MG63 (cell line): ENCODE results near the gene NDC1. TPM values are rescaled to one million over a fixed set of nuclear protein-coding genes. Genes with fewer than 3 reads are reported as not detected.
"Not testable (repeated sequence)": the region's sequence is repeated elsewhere in the genome, so short reads cannot be mapped to it uniquely, and the experiment has no call there.

ENCODE experiments used
- DNase-seq: peaks from one replicate; pipeline ENCODE4 v3.0.0-alpha.2; 2020
- H3K27me3 ChIP-seq: fragments of 250-450 bp; sonication (Bioruptor Pico); 2 replicates; pipeline ENCODE4 v1.5.1; 2020; ENCODE audit warnings: mild to moderate bottlenecking, moderate library complexity
- H3K36me3 ChIP-seq: fragments of 250-450 bp; sonication (Bioruptor Pico); 2 replicates; pipeline ENCODE4 v1.5.1; 2020; ENCODE audit warnings: mild to moderate bottlenecking, moderate library complexity
- H3K4me3 ChIP-seq: fragments of 250-450 bp; sonication (Bioruptor Pico); 2 replicates; pipeline ENCODE4 v1.5.1; 2020; ENCODE audit warnings: mild to moderate bottlenecking, moderate library complexity
- H3K9me3 ChIP-seq: fragments of 250-450 bp; sonication (Bioruptor Pico); 2 replicates; pipeline ENCODE4 v1.5.1; 2020; ENCODE audit warnings: mild to moderate bottlenecking, moderate library complexity
- total RNA-seq: library from RNA; depleted of rRNA; stranded (reverse); fragments of >200 nt; shearing (Covaris generic); gene quantifications from 2 replicates; pipeline ENCODE4 v1.2.3, GENCODE V29; 2014; ENCODE audit warnings: low replicate concordance

NDC1 gene
- total RNA-seq, 1 experiment from 2014 or later = 79.8 TPM

GRCh38 chr1:53838654-53838974 is 518 bp upstream of the NDC1 start:
- Histone ChIP-seq H3K9me3 (peaks cover 2% of the 10 kb centered on the region; the same call in 1 of the 2 replicates), H3K27me3 (no peaks in the 10 kb centered on the region), H3K4me3 (peak overlapping the region; percentile 70), H3K36me3 (peaks cover 10% of the 10 kb centered on the region)
- DNase-seq = no peak

- no peak for DNase-seq
- Histone ChIP-seq H3K4me3 (peak overlapping the region; percentile 70), H3K36me3 (peaks cover 15% of the 10 kb centered on the region), H3K27me3 (no peaks in the 10 kb centered on the region), H3K9me3 (peaks cover 2% of the 10 kb centered on the region; the same call in 1 of the 2 replicates)
These were observed 511 bp downstream of the NDC1 start for GRCh38 chr1:53837646-53837923.

DNA sequence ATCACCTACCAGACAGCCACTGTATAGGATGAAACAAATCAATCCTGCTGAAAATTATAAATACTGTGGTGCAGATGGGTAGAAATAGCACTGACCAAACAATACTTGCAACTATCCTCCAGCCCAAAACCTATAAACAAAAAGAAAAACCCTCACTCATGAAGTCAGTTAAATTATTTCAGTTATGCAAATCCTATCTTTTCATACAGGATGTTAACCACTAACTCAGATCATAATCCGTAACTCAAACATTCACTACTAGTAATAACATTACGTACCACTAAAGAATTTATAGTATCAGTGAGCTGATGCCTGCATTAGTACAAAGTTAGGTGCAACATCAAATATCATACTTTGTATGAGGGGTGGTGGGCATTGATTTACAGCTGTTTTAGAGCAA is 2.6 kb downstream of the NDC1 start:
- no peak for DNase-seq
- peaks cover 27% of the 10 kb centered on the region for H3K36me3 ChIP-seq
- H3K9me3 ChIP-seq = no peaks in the 10 kb centered on the region

DNA sequence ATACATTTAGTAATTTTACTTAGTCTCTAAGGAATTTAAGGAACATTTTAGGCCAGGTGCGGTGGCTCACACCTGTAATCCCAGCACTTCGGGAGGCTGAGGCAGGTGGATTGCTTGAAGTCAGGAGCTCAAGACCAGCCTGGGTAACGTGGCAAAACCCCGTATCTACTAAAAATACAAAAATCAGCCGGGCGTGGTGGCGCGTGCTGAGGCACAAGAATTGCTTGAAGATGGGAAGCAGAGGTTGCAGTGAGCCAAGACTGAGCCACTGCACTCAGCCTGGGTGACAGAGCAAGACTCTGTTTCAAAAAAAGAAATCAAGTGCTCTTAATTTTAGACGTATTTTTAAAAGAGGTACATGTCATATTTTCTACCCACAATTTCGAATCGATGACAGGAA is 3.3 kb downstream of the NDC1 start:
- Histone ChIP-seq H3K36me3 (peaks cover 32% of the 10 kb centered on the region), H3K4me3 (no peak overlapping the region), H3K9me3 (no peaks in the 10 kb centered on the region), H3K27me3 (no peaks in the 10 kb centered on the region)
- DNase-seq = no peak

More for the DNA sequence above, 2.6 kb downstream of the NDC1 start:
- no peaks in the 10 kb centered on the region for H3K27me3 ChIP-seq
- peak overlapping the region; percentile 4 for H3K4me3 ChIP-seq

GRCh38 chr1:53833393-53833792 is 4.7 kb downstream of the NDC1 start:
- Histone ChIP-seq H3K36me3 (peaks cover 45% of the 10 kb centered on the region), H3K9me3 (no peaks in the 10 kb centered on the region), H3K4me3 (no peak overlapping the region), H3K27me3 (no peaks in the 10 kb centered on the region)
- no peak for DNase-seq

- no peaks in the 10 kb centered on the region for H3K9me3 ChIP-seq
- no peak for DNase-seq
- H3K36me3 ChIP-seq = peaks cover 79% of the 10 kb centered on the region
- no peaks in the 10 kb centered on the region for H3K27me3 ChIP-seq
- no peak overlapping the region for H3K4me3 ChIP-seq
These were observed 11.7 kb downstream of the NDC1 start for GRCh38 chr1:53826367-53826766.

DNA sequence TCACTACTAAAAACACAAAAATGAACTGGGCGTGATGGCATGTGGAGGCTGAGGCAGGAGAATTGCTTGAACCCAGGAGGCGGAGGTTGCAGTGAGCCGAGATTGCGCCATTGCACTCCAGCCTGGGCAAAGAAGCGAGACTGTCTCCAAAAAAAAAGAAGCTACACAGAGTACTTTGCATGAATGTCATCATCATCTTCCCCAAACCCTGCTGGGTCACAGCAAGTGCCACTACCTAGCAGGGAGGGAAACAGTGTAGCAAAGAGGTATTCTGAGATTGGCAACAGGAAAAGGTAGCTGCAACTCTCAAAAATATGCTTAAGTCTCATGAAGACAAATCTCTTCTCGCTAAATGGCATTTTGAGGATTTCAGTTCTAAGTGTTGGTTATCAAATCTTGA is 12.8 kb downstream of the NDC1 start:
- H3K4me3 ChIP-seq = no peak overlapping the region
- H3K9me3 ChIP-seq = no peaks in the 10 kb centered on the region
- DNase-seq = no peak
- peaks cover 82% of the 10 kb centered on the region for H3K36me3 ChIP-seq
- no peaks in the 10 kb centered on the region for H3K27me3 ChIP-seq

GRCh38 chr1:53822931-53823330 is 15.2 kb downstream of the NDC1 start:
- Histone ChIP-seq H3K4me3 (no peak overlapping the region), H3K9me3 (no peaks in the 10 kb centered on the region), H3K27me3 (no peaks in the 10 kb centered on the region), H3K36me3 (peaks cover 80% of the 10 kb centered on the region)
- no peak for DNase-seq

DNA sequence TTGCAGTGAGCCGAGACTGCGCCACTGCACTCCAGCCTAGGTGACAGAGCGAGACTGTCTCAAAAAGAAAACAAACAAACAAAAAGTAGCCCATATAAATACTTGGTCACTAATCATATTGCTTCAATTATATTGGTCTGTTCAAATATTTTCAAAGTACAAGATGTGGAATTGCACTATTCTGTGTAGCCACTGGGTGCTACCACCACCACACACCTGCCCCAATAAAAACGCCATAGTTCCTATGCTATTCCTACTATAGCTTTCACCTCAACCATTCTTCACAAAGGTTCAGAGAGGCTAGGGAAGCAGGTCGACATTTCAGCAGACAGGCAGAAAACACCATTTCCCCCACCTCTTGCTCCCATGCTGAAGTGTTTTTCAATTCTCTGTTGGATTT is 16.7 kb downstream of the NDC1 start:
- H3K4me3 ChIP-seq = no peak overlapping the region
- no peak for DNase-seq
- no peaks in the 10 kb centered on the region for H3K9me3 ChIP-seq
- no peaks in the 10 kb centered on the region for H3K27me3 ChIP-seq
- peaks cover 87% of the 10 kb centered on the region for H3K36me3 ChIP-seq

GRCh38 chr1:53819387-53819786 is 18.7 kb downstream of the NDC1 start:
- Histone ChIP-seq H3K4me3 (no peak overlapping the region), H3K36me3 (peaks cover 89% of the 10 kb centered on the region), H3K9me3 (peaks cover 3% of the 10 kb centered on the region; the same call in 1 of the 2 replicates), H3K27me3 (no peaks in the 10 kb centered on the region)
- DNase-seq = no peak

GRCh38 chr1:53816584-53816983 is 21.5 kb downstream of the NDC1 start:
- peaks cover 91% of the 10 kb centered on the region for H3K36me3 ChIP-seq
- H3K27me3 ChIP-seq, H3K4me3 ChIP-seq, H3K9me3 ChIP-seq, DNase-seq: not testable (repeated sequence)

- H3K4me3 ChIP-seq, DNase-seq, H3K9me3 ChIP-seq, H3K27me3 ChIP-seq: not testable (repeated sequence)
- peaks cover 92% of the 10 kb centered on the region for H3K36me3 ChIP-seq
These were observed 22.6 kb downstream of the NDC1 start for GRCh38 chr1:53815484-53815883.

DNA sequence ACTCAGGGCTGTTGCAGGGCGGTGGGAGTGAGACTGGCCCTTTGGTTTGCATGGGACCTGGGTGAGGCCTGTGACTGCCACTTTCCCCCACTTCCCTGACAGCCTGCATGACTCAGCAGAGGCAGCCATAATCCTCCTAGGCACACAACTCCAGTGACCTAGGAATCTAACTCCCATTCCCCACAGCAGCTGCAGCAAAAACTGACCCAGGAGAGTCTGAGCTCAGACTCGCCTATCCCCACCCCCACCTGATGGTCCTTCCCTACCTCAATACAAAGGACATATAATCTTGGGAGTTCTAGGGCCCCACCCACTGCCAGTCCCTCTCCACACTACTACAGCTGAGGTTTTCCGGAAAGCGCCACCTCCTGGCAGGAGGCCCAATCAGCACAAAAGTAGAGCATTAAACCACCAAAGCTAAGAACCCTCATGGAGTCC is 26.7 kb downstream of the NDC1 start:
- Histone ChIP-seq H3K4me3 (no peak overlapping the region), H3K36me3 (peaks cover 99% of the 10 kb centered on the region), H3K27me3 (no peaks in the 10 kb centered on the region), H3K9me3 (peaks cover 6% of the 10 kb centered on the region)
- peak; percentile 9 for DNase-seq

GRCh38 chr1:53810497-53810896 is 27.6 kb downstream of the NDC1 start:
- DNase-seq = no peak

GRCh38 chr1:53810007-53810406 is 28.1 kb downstream of the NDC1 start:
- Histone ChIP-seq H3K27me3 (no peaks in the 10 kb centered on the region), H3K36me3 (peaks cover 95% of the 10 kb centered on the region), H3K9me3 (peaks cover 6% of the 10 kb centered on the region), H3K4me3 (no peak overlapping the region)
- no peak for DNase-seq

More at GRCh38 chr1:53810497-53810896, 27.6 kb downstream of the NDC1 start:
- H3K4me3 ChIP-seq = no peak overlapping the region
- peaks cover 6% of the 10 kb centered on the region for H3K9me3 ChIP-seq
- no peaks in the 10 kb centered on the region for H3K27me3 ChIP-seq
- H3K36me3 ChIP-seq = peaks cover 95% of the 10 kb centered on the region

DNA sequence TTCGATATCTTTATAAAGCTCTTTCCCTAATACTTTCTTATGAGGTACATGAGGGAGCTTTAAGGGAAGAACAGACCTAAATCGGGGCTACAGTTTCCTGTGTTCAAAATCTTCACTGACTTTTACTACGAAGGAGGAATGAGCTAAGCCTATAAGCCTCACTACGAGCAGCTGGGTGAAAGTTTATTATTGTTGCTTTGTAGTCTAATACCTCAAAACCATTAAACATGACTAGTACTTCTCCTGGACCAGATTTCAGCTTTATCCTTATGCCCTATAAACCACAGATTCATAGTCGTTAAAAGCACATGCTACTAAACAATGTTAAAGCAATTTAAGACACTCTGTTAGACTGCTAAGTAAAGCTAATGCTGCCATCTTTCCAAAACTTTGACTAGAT is 30.2 kb downstream of the NDC1 start:
- Histone ChIP-seq H3K36me3 (peaks cover 94% of the 10 kb centered on the region), H3K4me3 (no peak overlapping the region), H3K9me3 (no peaks in the 10 kb centered on the region; the same call in 1 of the 2 replicates), H3K27me3 (no peaks in the 10 kb centered on the region)
- DNase-seq = no peak

DNA sequence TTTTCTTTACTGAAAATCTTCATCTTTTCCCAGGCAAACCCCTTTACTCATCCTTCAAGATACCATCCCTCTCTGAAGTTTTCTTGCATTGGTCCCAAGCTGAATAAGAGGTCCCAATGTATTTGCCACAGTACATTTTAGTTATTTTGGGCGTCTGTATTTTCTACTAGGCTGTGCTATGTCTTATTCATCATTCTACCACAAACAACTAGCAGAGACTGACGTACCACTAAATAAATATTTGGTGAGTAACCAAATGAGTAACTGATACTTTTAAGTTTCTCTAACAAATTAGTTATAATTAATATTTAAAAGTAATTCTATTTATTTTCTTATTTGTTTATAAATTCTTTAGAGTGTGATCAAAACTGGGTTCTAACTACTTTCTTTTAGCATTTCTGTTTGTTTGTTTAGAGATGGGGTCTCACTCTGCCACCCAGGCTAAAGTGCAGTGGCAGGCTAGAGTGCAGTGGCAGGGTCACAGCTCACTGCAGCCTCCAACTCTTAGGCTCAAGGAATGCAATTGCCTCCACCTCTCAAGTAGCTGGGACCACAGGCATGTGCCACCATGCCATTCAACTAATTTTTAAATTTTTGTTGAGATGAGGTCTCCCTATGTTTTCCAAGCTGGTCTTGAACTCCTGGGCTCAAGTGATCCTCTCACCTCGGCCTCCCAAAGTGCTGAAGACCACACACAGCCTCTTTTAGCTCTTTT is 33.1 kb downstream of the NDC1 start:
- H3K36me3 ChIP-seq = peaks cover 90% of the 10 kb centered on the region
- H3K4me3 ChIP-seq = no peak overlapping the region
- H3K9me3 ChIP-seq = no peaks in the 10 kb centered on the region
- no peak for DNase-seq
- H3K27me3 ChIP-seq = no peaks in the 10 kb centered on the region

- no peak for DNase-seq
- Histone ChIP-seq H3K36me3 (peaks cover 90% of the 10 kb centered on the region), H3K9me3 (no peaks in the 10 kb centered on the region), H3K27me3 (no peaks in the 10 kb centered on the region), H3K4me3 (no peak overlapping the region)
These were observed 33.9 kb downstream of the NDC1 start for GRCh38 chr1:53804181-53804580.

DNA sequence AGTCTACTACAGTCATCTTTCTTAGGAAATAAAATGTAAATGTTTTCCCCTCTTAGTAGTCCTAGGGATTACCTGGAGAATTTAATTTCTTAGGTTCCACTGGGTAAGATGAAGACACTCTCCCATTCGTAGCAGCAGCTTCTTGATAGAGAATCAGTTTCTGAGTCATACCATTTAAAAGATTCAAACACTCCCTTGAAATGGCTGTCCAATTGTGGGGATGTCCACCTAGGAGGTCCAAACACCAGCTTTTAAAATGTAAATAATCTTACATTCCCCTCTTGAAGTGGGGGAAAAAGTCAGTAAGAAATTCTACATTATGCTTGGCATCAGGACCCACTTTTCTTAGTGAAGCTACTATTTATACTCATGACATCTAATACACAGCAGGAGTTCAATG is 37.5 kb downstream of the NDC1 start:
- DNase-seq = no peak
- no peak overlapping the region for H3K4me3 ChIP-seq
- H3K36me3 ChIP-seq = peaks cover 89% of the 10 kb centered on the region
- H3K27me3 ChIP-seq = no peaks in the 10 kb centered on the region
- H3K9me3 ChIP-seq = no peaks in the 10 kb centered on the region
